NB4 (cell line): ENCODE results near the gene EVI2B.

Experiments
- CTCF ChIP-seq: IDR thresholded peaks from one replicate; pipeline ENCODE4 v1.5.1; 2012; ENCODE audit warnings: low read depth, low read length
- POLR2A ChIP-seq: IDR thresholded peaks from 2 replicates; pipeline ENCODE4 v1.6.1; 2011; ENCODE audit warnings: mild to moderate bottlenecking; ENCODE audit not compliant: insufficient read length; ENCODE audit errors: extremely low read depth

- TF ChIP-seq CTCF (no peak), POLR2A (no peak)
These were observed 30.0 kb downstream of the EVI2B start for GRCh38 chr17:31283841-31284240.
